Spleen (tissue), 11 donors: Measurements from ENCODE around the gene CXADR. TPM values are rescaled to one million over a fixed set of nuclear protein-coding genes. Genes with fewer than 3 reads are reported as not detected.

ENCODE experiments used
- DNase-seq: peaks from one replicate; pipeline ENCODE4 v3.0.0-alpha.2; 2020
- H3K27ac ChIP-seq, 8 donors: fragments of 200-600 bp; sonication (generic) in 7 of 8; 1 replicate in 4 of 8; 2 replicates in 4 of 8; pipeline versions ENCODE4 v1.5.0 to v1.8.0; 2016 to 2021; ENCODE audit warnings: inconsistent platforms in 4 of 8, mild to moderate bottlenecking in 4 of 8, moderate library complexity in 1 of 8
- H3K27me3 ChIP-seq, 7 donors: fragments of 200-600 bp; sonication (generic) in 6 of 7; replicated peaks in 1 of 7; 1 replicate in 4 of 7; 2 replicates in 3 of 7; pipeline versions ENCODE4 v1.5.0 to v1.8.0; 2016 to 2021; ENCODE audit warnings: inconsistent platforms in 3 of 7, mild to moderate bottlenecking in 1 of 7
- H3K36me3 ChIP-seq, 6 donors: fragments of 200-600 bp; sonication (generic) in 5 of 6; 1 replicate in 4 of 6; 2 replicates in 2 of 6; pipeline versions ENCODE4 v1.5.0 to v1.8.0; 2016 to 2021; ENCODE audit warnings: inconsistent platforms in 2 of 6
- H3K4me1 ChIP-seq, 6 donors: fragments of 200-600 bp; sonication (generic) in 5 of 6; 1 replicate in 3 of 6; 2 replicates in 3 of 6; pipeline versions ENCODE4 v1.5.0 to v1.8.0; 2016 to 2021; ENCODE audit warnings: inconsistent platforms in 3 of 6
- H3K4me3 ChIP-seq, 8 donors: fragments of 200-600 bp; sonication (generic) in 7 of 8; 1 replicate in 4 of 8; 2 replicates in 4 of 8; pipeline versions ENCODE4 v1.5.0 to v1.8.0; 2016 to 2021; ENCODE audit warnings: inconsistent platforms in 4 of 8, mild to moderate bottlenecking in 4 of 8, moderate library complexity in 2 of 8
- H3K9me3 ChIP-seq, 8 donors: fragments of 200-600 bp; sonication (generic) in 7 of 8; 1 replicate in 4 of 8; 2 replicates in 4 of 8; pipeline versions ENCODE4 v1.5.0 to v1.8.0; 2016 to 2021; ENCODE audit warnings: inconsistent platforms in 4 of 8
- POLR2A ChIP-seq, 3 donors: fragments of 450-650 bp; IDR thresholded peaks; one replicate each; pipeline ENCODE4 v1.5.1; 2017; ENCODE audit warnings: antibody characterized with exemption in 3 of 3, mild to moderate bottlenecking in 1 of 3
- POLR2AphosphoS5 ChIP-seq, 3 donors: sonication (generic); formaldehyde crosslinking; IDR thresholded peaks; one replicate each; pipeline ENCODE4 v1.5.1; 2017; ENCODE audit warnings: antibody characterized with exemption in 3 of 3
- WGBS, 5 donors: extraction: QIAGEN DNeasy Blood & Tissue Kit in 3 of 5; methylation state at CpG; one replicate each; pipeline versions ENCODE4 v1.1.5 to v1.1.7; 2013 to 2018; 5-methylcytosine and 5-hydroxymethylcytosine counted together
- intact Hi-C: fragments of 100-400 bp; cut with DNase I; formaldehyde crosslinking; loops from one replicate; pipeline ENCODE4 v1.15.0; 2023; ENCODE audit warnings: low total_unique reads
- polyA plus RNA-seq, 3 donors: library from polyadenylated mRNA; stranded (reverse); fragments of 200-250 nt; gene quantifications; one replicate each; pipeline ENCODE4 v1.2.1, GENCODE V29; 2013
- total RNA-seq, 7 donors: library from RNA; depleted of rRNA in 3 of 7; stranded (reverse); fragments of >200 nt in 3 of 7; fragmentation: NEBNext Ultra II Directional in 4 of 7; extraction: Animal tissue kit (Norgen Biotek cat#: 25700) in 4 of 7; gene quantifications; one replicate each; pipeline versions ENCODE4 v1.1.0 to v1.2.1, GENCODE V29; 2016 to 2021
- TF ChIP-seq, protein P1 (sequence below), 11 experiments: fragments of 200-600 bp in 7 of 11; fragments of 450-650 bp in 4 of 11; sonication (generic) in 4 of 11; IDR thresholded peaks in 8 of 11; conservative IDR thresholded peaks in 3 of 11; 1 replicate in 7 of 11; 2 replicates in 4 of 11; pipeline versions ENCODE4 v1.4.0 to v1.8.0; 2016 to 2021; ENCODE audit warnings: antibody characterized with exemption in 11 of 11, inconsistent platforms in 4 of 11, mild to moderate bottlenecking in 1 of 11
- donor health status: healthy with polysubstance abuse.
- donor health status: DM: no; HTN: no; CAD: no; lungs with moderate emphysema.
- donor health status: DM: no; HTN: no; CAD: no.
- donor health status: Bipolar disorder and iron deficiency.
- donor health status: healthy.
- donor health status: DM: no; HTN: no; CAD: no.
- donor health status: DM: yes; HTN: yes; CAD: no.

Gene CXADR
- total and polyA plus RNA-seq, 10 donors: 0.11 to 10.7 (median 2.8) TPM

DNA sequence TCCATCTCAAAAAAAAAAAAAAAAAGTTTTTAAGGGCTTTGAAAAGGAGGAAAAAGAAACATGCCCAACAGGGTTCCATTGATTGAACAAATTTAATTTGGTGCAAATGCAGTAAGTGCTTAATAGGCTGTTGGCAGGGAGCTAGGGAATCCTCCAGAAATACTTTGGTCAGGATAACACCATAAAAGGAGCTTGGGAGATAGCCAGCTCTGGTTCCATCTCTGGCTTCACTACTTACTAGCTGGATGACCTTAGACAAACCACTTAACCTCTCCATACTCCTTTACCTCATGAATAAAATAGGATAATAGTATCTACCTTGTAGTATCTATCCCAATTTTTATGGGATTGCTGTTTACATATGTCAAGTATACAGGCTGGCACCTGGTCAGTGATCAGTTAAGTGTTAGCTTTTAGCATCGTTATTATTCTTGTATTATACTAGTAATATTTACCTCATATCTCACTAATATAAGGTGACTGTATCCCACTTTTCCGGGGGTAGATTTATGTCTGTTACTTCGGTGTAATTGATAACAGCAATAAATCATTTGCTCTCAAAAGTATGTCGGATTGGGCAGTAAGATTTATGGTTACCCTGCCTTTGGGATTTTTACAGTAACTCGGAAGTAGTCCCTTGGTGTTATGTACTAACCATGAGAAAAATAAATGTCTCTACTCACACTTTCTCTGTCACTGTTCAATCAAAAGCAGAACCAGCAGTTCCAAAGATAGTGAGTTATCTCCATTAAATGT, 63.4 kb downstream of the CXADR start:
- H3K36me3 ChIP-seq: no peaks in the 10 kb centered on the region
- DNase-seq: no peak
- no peaks in the 10 kb centered on the region for H3K9me3 ChIP-seq
- H3K4me1 ChIP-seq: no peaks in the 10 kb centered on the region
- H3K4me3 ChIP-seq: no peak overlapping the region
- intact Hi-C loops: no loop called here
- no peak overlapping the region for H3K27ac ChIP-seq
- H3K27me3 ChIP-seq: peaks cover 0 to 5% (median 0%) of the 10 kb centered on the region in 7 donors
- WGBS, 5 donors: 58 to 74% (median 66%) methylated on average over 5 of the region's 5 CpGs
- TF ChIP-seq POLR2AphosphoS5 (IDR thresholded peaks at IDR 0.05): no peak
- TF ChIP-seq, protein P1, sequence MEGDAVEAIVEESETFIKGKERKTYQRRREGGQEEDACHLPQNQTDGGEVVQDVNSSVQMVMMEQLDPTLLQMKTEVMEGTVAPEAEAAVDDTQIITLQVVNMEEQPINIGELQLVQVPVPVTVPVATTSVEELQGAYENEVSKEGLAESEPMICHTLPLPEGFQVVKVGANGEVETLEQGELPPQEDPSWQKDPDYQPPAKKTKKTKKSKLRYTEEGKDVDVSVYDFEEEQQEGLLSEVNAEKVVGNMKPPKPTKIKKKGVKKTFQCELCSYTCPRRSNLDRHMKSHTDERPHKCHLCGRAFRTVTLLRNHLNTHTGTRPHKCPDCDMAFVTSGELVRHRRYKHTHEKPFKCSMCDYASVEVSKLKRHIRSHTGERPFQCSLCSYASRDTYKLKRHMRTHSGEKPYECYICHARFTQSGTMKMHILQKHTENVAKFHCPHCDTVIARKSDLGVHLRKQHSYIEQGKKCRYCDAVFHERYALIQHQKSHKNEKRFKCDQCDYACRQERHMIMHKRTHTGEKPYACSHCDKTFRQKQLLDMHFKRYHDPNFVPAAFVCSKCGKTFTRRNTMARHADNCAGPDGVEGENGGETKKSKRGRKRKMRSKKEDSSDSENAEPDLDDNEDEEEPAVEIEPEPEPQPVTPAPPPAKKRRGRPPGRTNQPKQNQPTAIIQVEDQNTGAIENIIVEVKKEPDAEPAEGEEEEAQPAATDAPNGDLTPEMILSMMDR (IDR thresholded peaks at IDR 0.05 in 8 of 11, conservative IDR thresholded peaks at IDR 0.05 in 3 of 11): no peak
- no peak for TF ChIP-seq POLR2A (IDR thresholded peaks at IDR 0.05)

DNA sequence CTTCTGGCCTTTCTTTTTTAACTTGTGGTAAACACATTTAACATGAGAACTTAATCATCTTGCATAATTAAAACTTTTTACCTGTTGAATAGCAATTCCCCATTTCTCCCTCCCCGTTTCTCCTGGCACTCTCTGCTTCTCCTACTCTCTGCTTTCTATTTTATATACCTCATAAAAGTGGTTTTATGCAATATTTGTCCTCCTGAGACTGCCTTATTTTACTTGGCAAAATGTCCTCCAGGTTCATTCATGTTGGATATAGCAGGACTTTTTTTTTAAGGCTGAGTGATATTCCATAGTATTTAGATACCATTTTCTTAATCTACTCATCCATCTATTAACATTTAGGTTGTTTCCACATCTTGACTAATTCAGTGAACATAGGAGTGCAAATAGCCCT, 64.9 kb downstream of the CXADR start:
- TF ChIP-seq POLR2A (IDR thresholded peaks at IDR 0.05) (no peak), POLR2AphosphoS5 (IDR thresholded peaks at IDR 0.05) (no peak)
- TF ChIP-seq, protein P1 (IDR thresholded peaks at IDR 0.05 in 8 of 11, conservative IDR thresholded peaks at IDR 0.05 in 3 of 11): no peak
- Histone ChIP-seq H3K27me3 (peaks cover 0 to 5% (median 0%) of the 10 kb centered on the region in 7 donors), H3K36me3 (no peaks in the 10 kb centered on the region), H3K4me3 (no peak overlapping the region), H3K4me1 (no peaks in the 10 kb centered on the region), H3K27ac (no peak overlapping the region), H3K9me3 (no peaks in the 10 kb centered on the region)
- whole genome bisulfite sequencing, 5 donors: 82 to 96% (median 90%) methylated on average over 1 of the region's 1 CpG
- intact Hi-C loops: no loop called here
- DNase-seq: no peak

- no peak overlapping the region for H3K27ac ChIP-seq
- H3K27me3 ChIP-seq: peaks cover 0 to 5% (median 0%) of the 10 kb centered on the region in 7 donors
- DNase-seq: no peak
- H3K9me3 ChIP-seq: no peaks in the 10 kb centered on the region
- TF ChIP-seq, protein P1 (IDR thresholded peaks at IDR 0.05 in 8 of 11, conservative IDR thresholded peaks at IDR 0.05 in 3 of 11): no peak
- TF ChIP-seq POLR2AphosphoS5 (IDR thresholded peaks at IDR 0.05) (no peak), POLR2A (IDR thresholded peaks at IDR 0.05) (no peak)
- intact Hi-C loops: no loop called here
- H3K36me3 ChIP-seq: no peaks in the 10 kb centered on the region
- H3K4me1 ChIP-seq: no peaks in the 10 kb centered on the region
- no peak overlapping the region for H3K4me3 ChIP-seq
- 87 to 99% (median 92%) methylated on average over 2 of the region's 2 CpGs for WGBS, 5 donors
These were observed 65.3 kb downstream of the CXADR start for GRCh38 chr21:17578162-17578561.

DNA sequence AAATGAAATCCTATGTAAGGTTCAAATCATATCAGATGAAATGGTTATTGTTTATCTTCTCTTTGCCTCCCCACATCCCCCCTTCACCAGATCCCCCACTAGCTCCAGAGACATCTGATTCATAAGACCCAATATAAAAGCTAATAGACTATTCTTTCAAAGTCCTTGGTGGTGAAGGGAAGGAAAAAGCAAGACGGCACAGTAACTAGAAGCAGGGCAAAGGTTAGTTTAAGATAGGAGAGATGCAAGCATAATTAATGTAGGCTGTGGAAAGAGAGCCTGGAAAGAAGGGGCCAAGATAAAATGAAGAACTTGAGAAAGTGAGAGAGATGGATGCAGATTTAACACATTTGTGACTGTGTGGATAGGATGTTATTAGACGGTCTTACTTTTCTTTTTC, 66.0 kb downstream of the CXADR start:
- no peak for DNase-seq
- Histone ChIP-seq H3K4me1 (no peaks in the 10 kb centered on the region), H3K9me3 (no peaks in the 10 kb centered on the region), H3K4me3 (no peak overlapping the region), H3K27ac (no peak overlapping the region), H3K27me3 (peaks cover 0 to under 1% (median 0%) of the 10 kb centered on the region in 7 donors), H3K36me3 (no peaks in the 10 kb centered on the region)
- intact Hi-C loops: no loop called here
- TF ChIP-seq POLR2A (IDR thresholded peaks at IDR 0.05) (no peak), POLR2AphosphoS5 (IDR thresholded peaks at IDR 0.05) (no peak)
- TF ChIP-seq, protein P1 (IDR thresholded peaks at IDR 0.05 in 8 of 11, conservative IDR thresholded peaks at IDR 0.05 in 3 of 11): no peak
- WGBS, 5 donors: 73 to 90% (median 83%) methylated on average over 2 of the region's 2 CpGs
